RWPE1 (cell line): Measurements from ENCODE around the gene KIF23.

Source experiments
- CTCF ChIA-PET: fragments of 350-600 bp; sonication (Branson Sonifier 250); formaldehyde crosslinking; extraction: SDS; loops from one replicate; lab custom pipeline; 2021; lab: Yijun Ruan, JAX
- POLR2A ChIA-PET: fragments of 400-600 bp; formaldehyde crosslinking; extraction: SDS; loops from one replicate; lab custom pipeline; 2020; ENCODE audit warnings: antibody characterized with exemption; ENCODE audit not compliant: low non-redundant PET; lab: Yijun Ruan, JAX
- DNase-seq: peaks from one replicate; pipeline ENCODE4 v3.0.0; 2012; ENCODE audit warnings: low spot score
- H3K27ac ChIP-seq: fragments of 450-650 bp; 2 replicates; pipeline ENCODE4 v1.5.1; 2017
- TF ChIP-seq, protein P1 (sequence below): fragments of 450-650 bp; conservative IDR thresholded peaks from 2 replicates; pipeline ENCODE4 v1.5.1; 2017; ENCODE audit warnings: low read depth, mild to moderate bottlenecking

KIF23 gene

DNA sequence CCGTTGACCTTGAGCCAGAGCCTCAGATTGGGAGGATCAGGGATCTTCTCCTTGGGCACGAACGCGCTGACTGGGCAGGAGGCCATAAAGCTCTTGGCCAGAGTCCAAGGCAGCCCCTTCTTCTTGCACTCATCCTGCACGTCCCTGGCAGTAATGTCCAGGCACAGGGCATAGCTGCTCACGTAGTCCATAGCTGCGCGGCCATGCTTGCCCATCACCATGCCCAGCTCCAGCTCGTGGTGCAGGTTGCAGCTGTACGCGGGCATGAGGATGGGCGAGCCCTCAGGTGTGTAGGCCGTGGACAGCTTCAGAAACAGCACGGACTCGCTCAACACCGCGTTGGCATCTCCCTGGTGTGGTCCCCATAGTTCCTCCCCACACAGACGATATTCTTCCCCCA is 20.5 kb downstream of the KIF23 start:
- no peak for DNase-seq
- TF ChIP-seq, protein P1, sequence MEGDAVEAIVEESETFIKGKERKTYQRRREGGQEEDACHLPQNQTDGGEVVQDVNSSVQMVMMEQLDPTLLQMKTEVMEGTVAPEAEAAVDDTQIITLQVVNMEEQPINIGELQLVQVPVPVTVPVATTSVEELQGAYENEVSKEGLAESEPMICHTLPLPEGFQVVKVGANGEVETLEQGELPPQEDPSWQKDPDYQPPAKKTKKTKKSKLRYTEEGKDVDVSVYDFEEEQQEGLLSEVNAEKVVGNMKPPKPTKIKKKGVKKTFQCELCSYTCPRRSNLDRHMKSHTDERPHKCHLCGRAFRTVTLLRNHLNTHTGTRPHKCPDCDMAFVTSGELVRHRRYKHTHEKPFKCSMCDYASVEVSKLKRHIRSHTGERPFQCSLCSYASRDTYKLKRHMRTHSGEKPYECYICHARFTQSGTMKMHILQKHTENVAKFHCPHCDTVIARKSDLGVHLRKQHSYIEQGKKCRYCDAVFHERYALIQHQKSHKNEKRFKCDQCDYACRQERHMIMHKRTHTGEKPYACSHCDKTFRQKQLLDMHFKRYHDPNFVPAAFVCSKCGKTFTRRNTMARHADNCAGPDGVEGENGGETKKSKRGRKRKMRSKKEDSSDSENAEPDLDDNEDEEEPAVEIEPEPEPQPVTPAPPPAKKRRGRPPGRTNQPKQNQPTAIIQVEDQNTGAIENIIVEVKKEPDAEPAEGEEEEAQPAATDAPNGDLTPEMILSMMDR, result no peak
- no peak overlapping the region for H3K27ac ChIP-seq
- POLR2A ChIA-PET, result no interaction called here
- CTCF ChIA-PET, result no interaction called here

DNA sequence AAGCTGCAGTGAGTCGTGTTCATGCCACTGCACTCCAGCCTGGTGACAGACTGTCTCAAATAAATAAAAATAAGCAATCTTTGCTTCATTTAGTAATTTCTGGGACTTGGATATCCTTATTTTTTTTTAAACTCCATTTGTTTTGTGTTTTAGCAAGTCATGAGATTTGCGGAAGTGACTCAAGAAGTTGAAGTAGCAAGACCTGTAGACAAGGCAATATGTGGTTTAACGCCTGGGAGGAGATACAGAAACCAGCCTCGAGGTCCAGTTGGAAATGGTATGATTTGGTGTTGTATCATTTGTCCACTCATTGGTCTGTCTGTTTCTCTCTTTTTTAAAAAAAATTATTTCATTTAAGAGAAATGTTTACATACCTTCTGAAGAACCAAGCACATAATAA is 21.8 kb downstream of the KIF23 start:
- DNase-seq, result no peak
- ChIA-PET CTCF (no interaction called here), POLR2A (no interaction called here)
- H3K27ac ChIP-seq, result no peak overlapping the region
- TF ChIP-seq, protein P1, result no peak

DNA sequence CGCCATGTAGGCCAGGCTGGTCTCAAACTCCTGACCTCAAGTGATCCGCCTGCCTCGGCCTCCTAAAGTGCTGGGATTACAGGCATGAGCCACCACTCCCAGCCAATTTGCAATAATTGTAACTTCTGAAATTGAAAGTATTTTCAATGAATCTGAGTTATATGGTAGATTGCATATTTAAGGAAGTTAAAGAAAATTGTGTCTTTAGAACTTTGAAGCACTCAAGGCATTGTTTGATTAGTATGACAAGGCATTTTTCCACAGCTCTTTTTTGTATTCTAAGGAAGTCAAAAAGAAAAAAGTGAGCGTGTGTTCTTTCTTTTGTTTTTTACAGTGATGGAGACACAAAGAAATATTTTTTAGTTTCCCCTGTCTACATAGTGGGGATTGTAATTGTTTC is 22.8 kb downstream of the KIF23 start:
- no peak for DNase-seq
- POLR2A ChIA-PET, result no interaction called here
- CTCF ChIA-PET, result no interaction called here
- TF ChIP-seq, protein P1, result no peak
- H3K27ac ChIP-seq, result no peak overlapping the region

DNA sequence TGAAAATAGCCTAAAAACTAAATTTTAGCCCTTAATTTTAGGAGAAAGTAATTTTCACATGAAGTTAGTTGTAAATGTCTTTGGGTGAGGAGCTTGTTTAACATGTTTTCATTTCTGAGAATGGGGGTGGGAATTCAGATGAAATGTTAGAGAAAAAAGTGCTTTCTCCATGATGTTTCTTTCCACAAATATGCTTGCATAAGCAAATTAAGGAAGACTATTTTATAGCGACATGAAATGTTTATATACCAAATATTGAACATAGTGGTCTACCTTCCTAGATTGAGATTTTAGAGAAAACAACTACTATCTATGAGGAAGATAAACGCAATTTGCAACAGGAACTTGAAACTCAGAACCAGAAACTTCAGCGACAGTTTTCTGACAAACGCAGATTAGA is 25.5 kb downstream of the KIF23 start:
- no peak overlapping the region for H3K27ac ChIP-seq
- ChIA-PET POLR2A (no interaction called here), CTCF (interaction anchor here (0.7 kb wide), 1 partner anchor 1130 kb away, joined by 3 read pairs; no protein-coding TSS in a partner anchor)
- TF ChIP-seq, protein P1, result no peak
- no peak for DNase-seq

DNA sequence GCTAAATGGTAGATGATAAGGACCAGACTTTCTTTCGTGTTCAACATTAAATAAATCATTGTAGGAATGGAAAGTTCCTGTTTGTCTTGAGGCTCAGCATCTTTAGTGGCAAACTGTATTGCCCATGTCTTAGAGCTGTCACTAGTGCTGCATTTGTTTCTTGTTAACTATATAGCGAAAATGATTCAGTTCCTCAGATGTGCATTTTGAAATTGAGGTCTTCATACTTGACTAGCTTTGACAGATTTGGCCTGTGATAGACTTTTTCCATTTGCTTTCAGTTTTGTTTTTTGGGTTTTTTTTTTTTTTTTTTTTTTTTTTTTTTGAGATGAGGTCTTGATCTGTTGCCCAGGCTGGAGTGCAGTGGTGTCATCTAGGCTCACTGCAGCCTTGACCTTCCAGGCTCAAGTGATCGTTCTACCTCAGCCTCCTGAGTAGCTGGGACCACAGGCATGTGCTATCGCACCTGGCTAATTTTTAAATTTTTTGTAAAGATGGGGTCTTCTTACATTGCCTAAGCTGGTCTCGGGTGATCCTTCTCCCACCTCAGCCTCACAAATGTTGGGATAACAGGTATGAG is 29.0 kb downstream of the KIF23 start:
- ChIA-PET CTCF (no interaction called here), POLR2A (interaction anchor here (0.7 kb wide), 1 partner anchor 9 kb away, joined by 7 read pairs; no protein-coding TSS in a partner anchor)
- TF ChIP-seq, protein P1, result no peak
- no peak overlapping the region for H3K27ac ChIP-seq
- no peak for DNase-seq

DNA sequence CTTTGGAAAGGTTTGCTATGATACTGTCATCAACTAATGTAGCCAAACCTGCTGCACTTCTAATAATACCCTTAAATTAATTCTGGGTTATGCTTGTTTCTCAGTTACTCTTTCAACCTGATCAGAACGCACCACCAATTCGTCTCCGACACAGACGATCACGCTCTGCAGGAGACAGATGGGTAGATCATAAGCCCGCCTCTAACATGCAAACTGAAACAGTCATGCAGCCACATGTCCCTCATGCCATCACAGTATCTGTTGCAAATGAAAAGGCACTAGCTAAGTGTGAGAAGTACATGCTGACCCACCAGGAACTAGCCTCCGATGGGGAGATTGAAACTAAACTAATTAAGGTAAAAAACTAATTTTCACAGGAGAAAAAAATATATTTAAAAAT is 30.5 kb downstream of the KIF23 start:
- ChIA-PET POLR2A (no interaction called here), CTCF (interaction anchor here (0.5 kb wide), 1 partner anchor 156 kb away, joined by 3 read pairs; no protein-coding TSS in a partner anchor)
- TF ChIP-seq, protein P1, result no peak
- DNase-seq, result no peak
- no peak overlapping the region for H3K27ac ChIP-seq
